Suppressor macrophage treated with lipopolysaccharide for 4 hours (primary cell): ENCODE measurements around the gene RTRAF.

Experiments used
- DNase-seq: peaks from one replicate; pipeline ENCODE4 v3.0.0-alpha.2; 2020

The RTRAF gene

GRCh38 chr14:51996148-51996746 lies 6.9 kb downstream of the RTRAF start:
- peak; percentile 59 for DNase-seq

- DNase-seq, result no peak
These were observed 9.0 kb downstream of the RTRAF start for GRCh38 chr14:51998348-51998747.

GRCh38 chr14:51999084-51999483 lies 9.7 kb downstream of the RTRAF start:
- no peak for DNase-seq

- DNase-seq, result no peak
These were observed 10.8 kb downstream of the RTRAF start for GRCh38 chr14:52000019-52000582.

- no peak for DNase-seq
These were observed 11.3 kb downstream of the RTRAF start for GRCh38 chr14:52000696-52001095.

GRCh38 chr14:52002542-52002941 lies 13.2 kb downstream of the RTRAF start:
- DNase-seq, result no peak

GRCh38 chr14:52003324-52003723 lies 14.0 kb downstream of the RTRAF start:
- DNase-seq, result no peak

- DNase-seq, result no peak
These were observed 16.3 kb downstream of the RTRAF start for GRCh38 chr14:52005625-52006024.

- DNase-seq, result no peak
These were observed 17.0 kb downstream of the RTRAF start for GRCh38 chr14:52006361-52006760.

GRCh38 chr14:52007211-52007610 lies 17.9 kb downstream of the RTRAF start:
- DNase-seq, result no peak

- no peak for DNase-seq
These were observed 18.3 kb downstream of the RTRAF start for GRCh38 chr14:52007637-52008036.

- DNase-seq, result no peak
These were observed 18.8 kb downstream of the RTRAF start for GRCh38 chr14:52008136-52008535.

- DNase-seq, result no peak
These were observed 20.9 kb downstream of the RTRAF start for GRCh38 chr14:52010173-52010693.

- DNase-seq, result no peak
These were observed 22.2 kb downstream of the RTRAF start for GRCh38 chr14:52011523-52011922.

- DNase-seq, result no peak
These were observed 23.3 kb downstream of the RTRAF start for GRCh38 chr14:52012635-52013034.

GRCh38 chr14:52013984-52014600 lies 24.7 kb downstream of the RTRAF start:
- no peak for DNase-seq

- DNase-seq, result no peak
These were observed 25.4 kb downstream of the RTRAF start for GRCh38 chr14:52014601-52015267.

GRCh38 chr14:52015411-52016030 lies 26.2 kb downstream of the RTRAF start:
- DNase-seq, result no peak

- DNase-seq, result no peak
These were observed 28.9 kb downstream of the RTRAF start for GRCh38 chr14:52018252-52018651.

- no peak for DNase-seq
These were observed 29.6 kb downstream of the RTRAF start for GRCh38 chr14:52018970-52019369.

- no peak for DNase-seq
These were observed 30.9 kb downstream of the RTRAF start for GRCh38 chr14:52020161-52020714.

GRCh38 chr14:52020866-52021717 lies 31.7 kb downstream of the RTRAF start:
- no peak for DNase-seq
